ENCODE measurements around the gene MEF2A. TPM values are rescaled to one million over a fixed set of nuclear protein-coding genes. Genes with fewer than 3 reads are reported as not detected.

Gene MEF2A
- total RNA-seq, 1 experiment from 2014 or later: 21.3 TPM

DNA sequence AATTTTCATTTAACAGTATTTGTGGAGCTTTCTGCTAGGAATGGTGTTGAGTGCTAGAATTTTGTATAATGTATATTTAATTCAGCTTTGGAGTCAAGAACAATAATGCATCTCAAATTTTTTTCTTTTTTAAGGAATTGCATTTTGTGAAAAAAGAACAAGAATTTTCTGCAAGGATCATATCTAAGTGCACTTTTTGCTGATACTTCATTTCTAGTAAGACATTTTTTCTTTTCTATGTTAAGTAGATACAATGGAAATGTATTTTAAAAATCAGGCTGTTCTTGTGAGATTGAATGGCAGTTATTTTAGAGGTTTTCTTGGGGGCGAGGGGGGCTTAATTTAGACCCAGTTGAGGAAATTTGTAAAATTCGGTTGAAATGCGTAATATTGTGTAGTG lies 32.5 kb downstream of the MEF2A start:
- Histone ChIP-seq H3K79me2 (ENCODE audit: low read length) (peaks cover 82% of the 10 kb centered on the region), H3F3A (ENCODE audit: low read length, unreplicated experiment) (no peaks in the 10 kb centered on the region), H3K9me3 (ENCODE audit: low read length) (no peaks in the 10 kb centered on the region), H3K4me1 (ENCODE audit: insufficient read depth, low read length) (no peaks in the 10 kb centered on the region), H3K9ac (ENCODE audit: low read length) (no peak overlapping the region), H2AFZ (ENCODE audit: low read length) (no peak overlapping the region), H3K4me2 (ENCODE audit: low read length) (no peak overlapping the region), H3K4me3 (ENCODE audit: low read length) (no peak overlapping the region), H4K20me1 (ENCODE audit: low read length) (no peaks in the 10 kb centered on the region), H3K27ac (ENCODE audit: low read length) (no peak overlapping the region), H3K9me2 (replicated peaks; ENCODE audit: low read length) (no peaks in the 10 kb centered on the region), H3K36me3 (ENCODE audit: low read depth, low read length) (peaks cover 13% of the 10 kb centered on the region; the same call in 1 of the 2 replicates), H3K27me3 (ENCODE audit: low read length) (no peaks in the 10 kb centered on the region)
- ATAC-seq (no peak), DNase-seq (no peak)
- BruUV-seq (replicated peaks): no TSS peak
- ChIA-PET CTCF (no interaction called here), POLR2A (ENCODE audit: unreplicated experiment) (no interaction called here)
- intact Hi-C loops (cut with micrococcal nuclease): no loop called here
- TF ChIP-seq EZH2phosphoT487 (IDR thresholded peaks at IDR 0.05; ENCODE audit: borderline replicate concordance, low read length) (no peak), EZH2 (IDR thresholded peaks at IDR 0.05; ENCODE audit: low read length, unreplicated experiment) (no peak)
- TF ChIP-seq, protein P1, sequence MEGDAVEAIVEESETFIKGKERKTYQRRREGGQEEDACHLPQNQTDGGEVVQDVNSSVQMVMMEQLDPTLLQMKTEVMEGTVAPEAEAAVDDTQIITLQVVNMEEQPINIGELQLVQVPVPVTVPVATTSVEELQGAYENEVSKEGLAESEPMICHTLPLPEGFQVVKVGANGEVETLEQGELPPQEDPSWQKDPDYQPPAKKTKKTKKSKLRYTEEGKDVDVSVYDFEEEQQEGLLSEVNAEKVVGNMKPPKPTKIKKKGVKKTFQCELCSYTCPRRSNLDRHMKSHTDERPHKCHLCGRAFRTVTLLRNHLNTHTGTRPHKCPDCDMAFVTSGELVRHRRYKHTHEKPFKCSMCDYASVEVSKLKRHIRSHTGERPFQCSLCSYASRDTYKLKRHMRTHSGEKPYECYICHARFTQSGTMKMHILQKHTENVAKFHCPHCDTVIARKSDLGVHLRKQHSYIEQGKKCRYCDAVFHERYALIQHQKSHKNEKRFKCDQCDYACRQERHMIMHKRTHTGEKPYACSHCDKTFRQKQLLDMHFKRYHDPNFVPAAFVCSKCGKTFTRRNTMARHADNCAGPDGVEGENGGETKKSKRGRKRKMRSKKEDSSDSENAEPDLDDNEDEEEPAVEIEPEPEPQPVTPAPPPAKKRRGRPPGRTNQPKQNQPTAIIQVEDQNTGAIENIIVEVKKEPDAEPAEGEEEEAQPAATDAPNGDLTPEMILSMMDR (conservative IDR thresholded peaks at IDR 0.05; ENCODE audit: low read depth, low read length): no peak

DNA sequence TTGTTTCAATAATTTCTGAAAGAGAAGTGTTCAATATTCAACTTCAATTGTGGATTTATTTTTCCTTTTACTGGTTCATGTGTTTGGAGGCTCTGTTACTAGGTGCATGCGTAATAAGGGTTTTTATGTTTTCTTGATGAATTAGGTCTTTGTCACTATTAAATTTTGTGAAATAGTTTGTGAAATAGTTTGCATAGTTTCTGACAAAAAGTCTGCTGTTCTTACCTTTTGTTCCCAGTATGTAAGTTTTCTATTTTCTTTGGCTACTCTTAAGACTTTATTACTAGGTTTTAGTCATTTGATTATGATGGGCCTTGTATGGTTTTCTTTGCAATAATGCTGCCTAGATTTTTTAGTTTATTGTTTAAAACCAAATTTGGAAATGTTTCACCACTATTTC lies 38.0 kb downstream of the MEF2A start:
- Histone ChIP-seq H3K4me2 (ENCODE audit: low read length) (no peak overlapping the region), H2AFZ (ENCODE audit: low read length) (no peak overlapping the region), H4K20me1 (ENCODE audit: low read length) (0 out of 2 replicates have a peak, but pooled peaks cover 4% of the 10 kb centered on the region), H3K9me3 (ENCODE audit: low read length) (no peaks in the 10 kb centered on the region), H3K27me3 (ENCODE audit: low read length) (no peaks in the 10 kb centered on the region), H3K79me2 (ENCODE audit: low read length) (peaks cover 77% of the 10 kb centered on the region), H3K27ac (ENCODE audit: low read length) (no peak overlapping the region), H3K36me3 (ENCODE audit: low read depth, low read length) (peaks cover 10% of the 10 kb centered on the region; the same call in 1 of the 2 replicates), H3K4me1 (ENCODE audit: insufficient read depth, low read length) (no peaks in the 10 kb centered on the region), H3K4me3 (ENCODE audit: low read length) (no peak overlapping the region), H3F3A (ENCODE audit: low read length, unreplicated experiment) (no peaks in the 10 kb centered on the region), H3K9me2 (replicated peaks; ENCODE audit: low read length) (no peaks in the 10 kb centered on the region), H3K9ac (ENCODE audit: low read length) (no peak overlapping the region)
- CTCF ChIA-PET: no interaction called here
- DNase-seq (no peak), ATAC-seq (no peak)
- POLR2A ChIA-PET (ENCODE audit: unreplicated experiment): no interaction called here
- BruUV-seq (replicated peaks): no TSS peak
- intact Hi-C loops (cut with micrococcal nuclease): no loop called here
- TF ChIP-seq, protein P1 (conservative IDR thresholded peaks at IDR 0.05; ENCODE audit: low read depth, low read length): no peak
- TF ChIP-seq EZH2 (IDR thresholded peaks at IDR 0.05; ENCODE audit: low read length, unreplicated experiment): no peak
- TF ChIP-seq EZH2phosphoT487 (IDR thresholded peaks at IDR 0.05; ENCODE audit: borderline replicate concordance, low read length): no peak

GRCh38 chr15:99604865-99605264 lies 39.1 kb downstream of the MEF2A start:
- Histone ChIP-seq H3K4me2 (ENCODE audit: low read length) (no peak overlapping the region), H3K9me3 (ENCODE audit: low read length) (no peaks in the 10 kb centered on the region), H3K27ac (ENCODE audit: low read length) (no peak overlapping the region), H3K79me2 (ENCODE audit: low read length) (peaks cover 80% of the 10 kb centered on the region), H3K4me3 (ENCODE audit: low read length) (no peak overlapping the region), H3K27me3 (ENCODE audit: low read length) (no peaks in the 10 kb centered on the region), H3K9ac (ENCODE audit: low read length) (no peak overlapping the region), H3F3A (ENCODE audit: low read length, unreplicated experiment) (no peaks in the 10 kb centered on the region), H3K36me3 (ENCODE audit: low read depth, low read length) (peaks cover 8% of the 10 kb centered on the region; the same call in 1 of the 2 replicates), H2AFZ (ENCODE audit: low read length) (no peak overlapping the region), H3K9me2 (replicated peaks; ENCODE audit: low read length) (no peaks in the 10 kb centered on the region), H3K4me1 (ENCODE audit: insufficient read depth, low read length) (no peaks in the 10 kb centered on the region), H4K20me1 (ENCODE audit: low read length) (0 out of 2 replicates have a peak, but pooled peaks cover 4% of the 10 kb centered on the region)
- no peak for TF ChIP-seq EZH2 (IDR thresholded peaks at IDR 0.05; ENCODE audit: low read length, unreplicated experiment)
- TF ChIP-seq, protein P1 (conservative IDR thresholded peaks at IDR 0.05; ENCODE audit: low read depth, low read length): no peak
- no peak for TF ChIP-seq EZH2phosphoT487 (IDR thresholded peaks at IDR 0.05; ENCODE audit: borderline replicate concordance, low read length)
- DNase-seq: no peak
- ATAC-seq: no peak
- no TSS peak for BruUV-seq (replicated peaks)
- intact Hi-C loops (cut with micrococcal nuclease): no loop called here
- ChIA-PET POLR2A (ENCODE audit: unreplicated experiment) (interaction anchor here (0.6 kb wide), 1 partner anchor 128 kb away, joined by 5 read pairs; the partner anchor contains the start of gene LYSMD4), CTCF (no interaction called here)
